GM18909 (cell line): ENCODE measurements around the gene SLC9A2.

Experiments used
- ATAC-seq: cut with Tn5 transposase; IDR thresholded peaks from one replicate; pipeline ENCODE4 v1.9.1; 2021; ENCODE audit warnings: mild to moderate bottlenecking; ENCODE audit not compliant: unreplicated experiment, poor library complexity

Gene SLC9A2

DNA sequence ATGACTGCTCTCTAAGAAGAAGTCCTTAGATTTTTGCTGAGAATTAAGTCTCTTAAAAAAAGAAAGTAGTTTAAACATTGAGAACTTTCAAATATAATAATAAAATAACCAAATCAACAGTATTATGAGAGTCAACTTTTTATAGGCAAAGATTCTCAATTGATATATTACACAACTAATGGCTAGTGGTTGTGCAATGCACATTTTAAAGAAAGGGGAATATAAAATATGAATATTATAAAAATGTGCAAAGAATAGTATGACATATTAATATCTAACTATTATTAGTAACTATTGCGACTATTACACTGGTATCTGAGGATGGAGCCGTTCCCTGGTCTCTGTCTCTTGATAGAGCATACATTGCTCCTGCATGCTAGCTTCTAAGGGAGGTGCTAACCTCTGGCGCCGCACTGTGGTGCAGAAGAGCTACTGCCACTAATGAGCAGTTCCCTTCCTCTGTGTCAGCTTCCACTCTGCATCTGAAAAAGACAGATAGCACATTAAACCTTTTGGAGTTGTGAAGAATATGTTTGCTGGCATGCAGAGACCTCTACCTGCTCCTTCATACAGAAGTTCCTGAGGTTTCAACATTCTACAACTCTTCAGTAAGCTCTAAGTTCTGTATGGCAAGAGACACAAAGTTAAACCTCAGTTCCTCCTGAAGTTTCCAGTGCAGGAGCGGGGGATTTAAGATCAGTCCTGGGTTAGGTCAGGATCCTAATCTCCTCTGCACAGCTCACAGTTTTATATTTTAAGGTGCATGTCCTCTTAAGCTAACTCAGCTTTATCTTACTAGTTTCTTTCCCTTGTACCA is 3.5 kb upstream of the SLC9A2 start:
- ATAC-seq, result peak; percentile 88

DNA sequence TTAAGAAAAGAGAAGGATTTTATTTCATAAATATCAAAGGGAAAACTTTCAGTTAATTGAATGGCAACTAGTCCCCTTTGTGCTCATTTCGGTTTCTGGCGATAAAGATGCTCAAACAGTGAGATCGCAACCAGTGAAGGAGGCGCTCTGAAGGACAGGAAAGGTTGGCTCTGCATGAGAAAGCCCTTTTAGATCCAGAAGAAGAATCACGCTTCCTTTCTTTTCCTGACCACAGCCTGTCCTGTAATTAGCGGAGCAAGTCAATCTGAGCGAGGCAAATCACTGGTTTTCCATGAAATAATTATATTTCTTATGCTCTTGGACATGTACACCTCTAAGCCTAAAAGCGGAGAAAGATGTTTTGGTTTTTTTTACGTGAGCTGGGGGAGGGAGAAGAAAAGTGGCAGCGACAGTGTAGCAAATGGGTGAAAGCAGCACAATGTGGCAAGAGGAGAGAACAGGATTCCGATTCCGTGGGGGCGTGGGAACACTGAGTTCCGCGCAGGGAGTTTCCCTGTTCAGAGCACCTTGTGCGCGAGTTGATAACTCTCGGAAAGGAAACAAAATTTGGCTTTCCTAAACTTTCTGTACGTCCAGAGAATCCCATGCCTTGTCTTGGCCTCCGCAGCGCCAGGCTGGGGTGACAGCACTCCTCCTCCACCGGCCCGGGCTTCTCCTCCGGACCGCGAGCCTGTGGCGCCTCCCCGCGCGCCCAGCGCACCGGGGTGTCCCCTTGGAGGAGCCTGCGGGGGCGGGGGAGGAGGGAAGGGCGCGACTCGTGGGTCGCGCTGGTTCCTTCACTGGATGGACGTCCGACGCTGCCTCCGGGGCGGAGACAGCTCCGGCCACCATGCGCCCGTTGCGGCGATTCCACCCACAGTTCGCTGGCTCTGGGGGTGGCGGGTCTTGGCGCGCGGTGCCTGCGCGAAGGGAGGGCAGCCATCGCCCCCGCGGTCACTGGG is 620 bp upstream of the SLC9A2 start:
- ATAC-seq, result no peak

DNA sequence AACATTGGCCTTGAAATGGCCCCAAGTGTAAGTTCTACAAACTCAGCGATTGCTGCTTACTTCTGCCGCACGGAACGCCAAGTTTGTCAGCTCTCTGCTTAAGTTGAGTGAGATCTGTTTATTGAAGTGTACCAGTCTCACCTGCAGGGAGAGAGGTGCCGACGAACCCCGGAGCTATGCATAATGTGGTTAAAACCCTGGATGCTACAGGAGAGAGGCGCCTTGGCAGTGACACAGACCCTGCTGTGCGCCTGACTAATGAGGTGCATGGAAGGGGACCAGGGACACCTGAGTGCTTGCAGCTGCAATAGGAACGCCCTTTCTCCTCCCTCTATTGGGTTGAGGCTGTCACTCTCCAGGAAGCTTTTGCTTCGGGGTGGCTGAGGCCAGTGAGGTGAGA is 979 bp downstream of the SLC9A2 start:
- no peak for ATAC-seq

DNA sequence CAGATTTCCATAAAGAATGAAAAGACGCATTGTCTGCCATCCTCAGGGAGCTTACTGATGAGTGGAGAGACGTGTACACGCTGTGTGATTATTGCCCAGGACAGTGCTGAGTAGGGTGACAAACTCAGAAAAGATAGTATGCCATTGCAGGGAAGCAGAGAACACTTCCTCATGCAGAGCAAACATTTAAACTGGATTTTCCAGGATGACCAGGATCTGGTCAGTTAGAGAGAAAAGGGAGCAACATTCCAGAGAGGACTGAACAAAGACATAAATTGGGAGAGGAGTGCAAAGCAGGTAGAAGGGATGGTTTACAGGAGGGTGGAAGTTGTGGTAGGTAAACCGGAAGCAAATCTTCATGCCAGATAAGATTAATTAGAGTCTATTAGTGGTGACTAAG is 2.3 kb downstream of the SLC9A2 start:
- ATAC-seq, result no peak

DNA sequence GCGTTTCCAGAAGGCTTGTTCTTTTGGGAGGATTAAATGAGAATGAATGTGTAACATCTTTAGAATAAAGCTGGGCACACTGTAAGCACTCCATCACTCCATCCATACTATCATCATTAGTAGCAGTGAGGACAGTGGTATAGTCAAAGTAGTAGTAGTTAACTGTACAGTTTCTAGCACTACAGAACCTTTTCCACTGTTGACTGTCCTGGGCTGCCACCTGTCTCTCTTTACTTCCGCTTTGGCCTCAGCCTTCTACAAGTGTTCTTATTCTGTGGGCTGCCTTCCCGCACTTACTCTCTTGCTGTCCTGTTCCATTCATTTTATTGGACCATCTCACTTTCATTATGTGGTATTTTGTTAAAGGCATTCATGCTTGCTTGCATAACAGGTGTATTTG is 3.3 kb downstream of the SLC9A2 start:
- ATAC-seq, result no peak

- no peak for ATAC-seq
Measured at GRCh38 chr2:102630458-102630857, 11.1 kb downstream of the SLC9A2 start.

GRCh38 chr2:102632380-102633175 is 13.2 kb downstream of the SLC9A2 start:
- no peak for ATAC-seq

DNA sequence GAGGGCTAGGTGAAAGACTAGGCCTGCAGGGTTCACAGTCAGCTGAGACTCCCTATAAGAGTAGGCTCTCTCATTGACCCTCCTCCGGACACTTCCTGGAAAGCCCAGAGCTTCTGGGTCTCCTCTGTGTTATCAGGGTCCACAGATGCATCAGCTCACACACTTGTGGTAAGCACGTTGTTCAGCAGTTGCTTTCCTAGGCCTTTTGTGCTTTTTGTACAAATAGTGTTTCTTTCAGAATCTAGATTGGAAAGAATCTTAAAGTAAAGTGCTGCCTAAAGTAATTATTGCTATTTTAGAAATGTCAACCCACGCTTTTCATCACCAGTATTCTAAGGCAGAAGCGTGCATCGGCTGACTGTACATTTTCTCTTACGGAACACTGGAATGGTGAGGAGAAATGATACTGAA is 15.5 kb downstream of the SLC9A2 start:
- no peak for ATAC-seq

- ATAC-seq, result no peak
Measured at GRCh38 chr2:102635317-102635716, 16.0 kb downstream of the SLC9A2 start.

GRCh38 chr2:102636283-102636907 is 17.0 kb downstream of the SLC9A2 start:
- no peak for ATAC-seq

- no peak for ATAC-seq
Measured at GRCh38 chr2:102637358-102637757, 18.0 kb downstream of the SLC9A2 start.

DNA sequence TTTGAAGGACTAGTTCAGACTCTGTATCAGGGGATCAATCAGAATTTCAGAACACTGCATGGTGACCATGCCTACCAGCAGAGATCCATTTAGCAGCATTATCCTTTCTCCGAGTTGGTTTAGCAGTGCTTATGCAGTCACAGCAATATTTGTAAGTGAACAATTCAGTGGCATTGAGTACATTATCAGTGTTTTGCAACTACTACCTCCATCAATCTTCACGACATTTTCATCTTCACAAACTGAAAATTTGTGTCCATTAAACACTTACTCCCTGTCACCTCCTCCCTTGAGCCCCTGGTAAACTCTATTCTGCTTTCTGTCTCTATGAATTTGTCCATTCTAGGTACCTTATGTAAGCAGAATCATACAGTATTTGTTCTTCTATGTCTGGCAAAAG is 20.1 kb downstream of the SLC9A2 start:
- ATAC-seq, result no peak

DNA sequence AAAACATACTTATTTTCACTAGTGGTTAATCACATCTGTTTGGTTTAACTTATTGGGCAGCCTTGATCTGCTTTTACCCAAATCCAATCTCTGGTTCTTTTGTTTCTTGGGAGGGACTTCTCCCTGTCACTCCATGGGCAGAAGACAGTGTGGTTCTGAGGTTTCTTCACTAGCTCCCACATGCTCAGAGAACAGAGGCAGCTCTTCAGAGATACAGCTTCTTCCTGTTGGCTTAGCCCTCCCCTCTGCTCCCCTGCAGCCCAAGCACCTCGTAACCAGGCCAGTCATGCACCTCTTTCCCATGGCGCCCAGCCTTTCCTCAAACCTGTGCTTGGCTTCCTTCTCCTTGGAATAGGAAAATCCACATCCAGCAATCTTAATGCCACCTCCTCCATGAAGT is 32.8 kb downstream of the SLC9A2 start:
- ATAC-seq, result no peak

GRCh38 chr2:102657770-102658169 is 38.4 kb downstream of the SLC9A2 start:
- no peak for ATAC-seq

DNA sequence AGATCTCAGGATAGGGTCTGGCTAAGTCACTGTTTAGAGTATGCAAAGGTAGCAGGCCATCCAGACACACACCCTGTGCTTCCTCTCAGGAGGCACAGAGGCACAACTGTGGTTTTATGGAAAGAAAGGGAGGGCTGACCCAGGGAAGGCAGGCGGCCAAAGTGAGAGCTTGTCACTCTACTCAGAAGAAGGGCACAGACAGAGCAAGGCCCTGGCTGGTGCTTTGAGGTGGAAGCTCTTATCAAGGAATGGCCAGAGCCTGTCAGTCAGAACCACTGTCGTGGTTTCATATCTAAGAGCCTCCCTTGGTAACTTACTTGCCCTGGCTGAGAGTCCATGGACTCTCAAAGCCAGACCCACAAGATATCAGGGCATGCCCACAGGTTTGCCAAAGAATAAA is 40.7 kb downstream of the SLC9A2 start:
- ATAC-seq, result no peak

DNA sequence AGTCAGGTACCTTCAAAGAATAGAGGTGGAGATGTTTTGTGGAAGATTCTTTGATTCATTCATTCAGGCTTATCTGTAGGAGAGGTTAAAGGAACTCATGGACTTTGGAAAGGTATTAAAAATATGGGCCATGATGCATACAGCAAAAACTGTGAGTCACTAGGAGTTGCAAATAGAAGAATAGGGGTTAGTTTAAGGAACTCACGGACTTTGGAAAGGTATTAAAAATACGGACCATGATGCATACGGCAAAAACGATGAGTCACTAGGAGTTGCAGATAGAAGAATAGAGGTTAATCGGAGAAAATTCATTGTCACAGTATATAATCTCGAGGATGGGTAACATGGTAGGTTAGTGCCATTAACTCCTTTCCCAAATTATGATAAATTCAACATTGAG is 41.2 kb downstream of the SLC9A2 start:
- no peak for ATAC-seq

DNA sequence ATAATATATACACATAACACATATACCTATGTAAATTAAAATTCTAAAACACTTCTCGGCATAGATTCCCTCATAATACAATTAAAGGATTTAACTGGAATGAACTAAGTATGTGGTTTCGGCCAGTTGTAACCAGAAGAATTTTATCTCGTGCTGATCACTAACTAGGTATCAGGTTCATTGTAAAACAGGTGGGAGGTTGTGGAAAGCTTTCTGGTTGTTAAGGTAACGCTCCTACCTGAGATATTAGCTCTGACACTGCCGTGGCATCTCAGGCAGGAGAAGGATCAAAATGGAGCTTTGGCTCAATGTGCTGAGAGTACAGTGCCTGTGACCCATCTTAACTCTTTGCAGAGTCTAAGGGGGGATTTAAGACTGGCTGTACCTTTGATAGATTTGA is 42.5 kb downstream of the SLC9A2 start:
- no peak for ATAC-seq

GRCh38 chr2:102662833-102663232 is 43.5 kb downstream of the SLC9A2 start:
- no peak for ATAC-seq

DNA sequence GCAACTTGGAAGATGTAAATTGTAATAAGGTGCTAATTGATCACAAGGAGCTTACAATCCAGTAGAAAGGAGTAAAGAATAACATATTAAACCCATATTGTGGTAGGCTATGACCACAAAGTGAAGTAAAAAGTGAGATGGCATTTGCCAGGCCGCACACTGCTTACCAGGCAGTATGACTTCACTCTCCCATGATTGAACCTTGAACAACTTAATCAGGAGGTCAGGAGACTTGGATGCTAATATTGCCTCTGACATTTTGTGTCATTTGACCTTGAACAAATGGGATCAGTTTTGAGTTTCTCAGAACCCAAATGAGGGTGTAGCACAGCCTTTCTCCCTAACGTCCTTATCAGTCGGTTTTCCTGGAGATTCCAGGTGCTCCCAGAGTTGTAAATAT is 44.0 kb downstream of the SLC9A2 start:
- no peak for ATAC-seq

- ATAC-seq, result peak; percentile 49
Measured at GRCh38 chr2:102664471-102664909, 45.1 kb downstream of the SLC9A2 start.
